ENCODE results near the gene C5orf24.

DNA sequence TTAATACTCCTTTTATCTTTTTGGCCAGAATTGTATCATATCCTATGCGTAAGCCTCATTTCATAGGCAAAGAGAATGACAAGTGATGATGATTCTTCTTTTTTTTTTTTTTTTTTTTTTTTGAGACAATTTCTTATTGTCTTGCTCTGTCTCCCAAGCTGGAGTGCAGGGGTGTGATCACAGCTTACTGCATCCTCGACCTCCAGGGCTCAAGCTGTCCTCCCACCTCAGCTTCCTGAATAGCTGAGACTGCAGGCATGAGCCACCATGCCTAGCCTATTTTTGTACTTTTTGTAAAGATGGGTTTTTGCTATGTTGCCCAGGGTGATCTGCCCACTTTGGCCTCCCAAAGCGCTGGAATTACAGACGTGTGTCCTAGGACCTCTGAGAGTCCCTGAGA, 41.9 kb upstream of the C5orf24 start:
- TF ChIP-seq CTCF (IDR thresholded peaks at IDR 0.05) = no peak
- TF ChIP-seq EZH2 (IDR thresholded peaks at IDR 0.05; ENCODE audit: borderline replicate concordance, insufficient read depth, low read depth, low read length, poor library complexity, severe bottlenecking) = no peak
